Stimulated activated naive CD4-positive, alpha-beta T cell treated with Interleukin-2 at 50 U/mL for 16 hours (primary cell): Measurements from ENCODE around the gene TSG101.

Experiments
- DNase-seq: peaks from one replicate; lab custom pipeline; 2025; lab: John Stamatoyannopoulos, UW

TSG101 gene

GRCh38 chr11:18526521-18527296, at the start of gene TSG101:
TSG101 (minus strand) TSS chr11:18526942; CDS start chr11:18526816, 126 bp downstream.
- DNase-seq, result peak; percentile 89

- DNase-seq, result no peak
Measured at GRCh38 chr11:18575361-18575760, 48.6 kb upstream of the TSG101 start.

- DNase-seq, result no peak
Measured at GRCh38 chr11:18567081-18567480, 40.3 kb upstream of the TSG101 start.

- no peak for DNase-seq
Measured at GRCh38 chr11:18566406-18566805, 39.7 kb upstream of the TSG101 start.

GRCh38 chr11:18564149-18564548, 37.4 kb upstream of the TSG101 start:
- no peak for DNase-seq

GRCh38 chr11:18563090-18563730, 36.5 kb upstream of the TSG101 start:
- DNase-seq, result no peak

- DNase-seq, result no peak
Measured at GRCh38 chr11:18548001-18548400, 21.3 kb upstream of the TSG101 start.

- no peak for DNase-seq
Measured at GRCh38 chr11:18540207-18541009, 13.7 kb upstream of the TSG101 start.

GRCh38 chr11:18536209-18536608, 9.5 kb upstream of the TSG101 start:
- DNase-seq, result no peak

- DNase-seq, result no peak
Measured at GRCh38 chr11:18534245-18534644, 7.5 kb upstream of the TSG101 start.

GRCh38 chr11:18533365-18533764, 6.6 kb upstream of the TSG101 start:
- DNase-seq, result no peak

GRCh38 chr11:18527512-18527911, 770 bp upstream of the TSG101 start:
- DNase-seq, result no peak

- no peak for DNase-seq
Measured at GRCh38 chr11:18526130-18526520, 617 bp downstream of the TSG101 start.

- DNase-seq, result no peak
Measured at GRCh38 chr11:18524248-18524647, 2.5 kb downstream of the TSG101 start.

GRCh38 chr11:18523084-18523483, 3.7 kb downstream of the TSG101 start:
- DNase-seq, result no peak

GRCh38 chr11:18522388-18522787, 4.4 kb downstream of the TSG101 start:
- DNase-seq, result no peak

GRCh38 chr11:18521122-18521521, 5.6 kb downstream of the TSG101 start:
- DNase-seq, result no peak

- DNase-seq, result no peak
Measured at GRCh38 chr11:18502352-18502751, 24.4 kb downstream of the TSG101 start.

- no peak for DNase-seq
Measured at GRCh38 chr11:18501629-18502028, 25.1 kb downstream of the TSG101 start.

GRCh38 chr11:18498039-18498438, 28.7 kb downstream of the TSG101 start:
- DNase-seq, result no peak

- DNase-seq, result no peak
Measured at GRCh38 chr11:18495703-18496102, 31.0 kb downstream of the TSG101 start.

- DNase-seq, result no peak
Measured at GRCh38 chr11:18495271-18495670, 31.5 kb downstream of the TSG101 start.

- no peak for DNase-seq
Measured at GRCh38 chr11:18493310-18493709, 33.4 kb downstream of the TSG101 start.
